K562 (cell line): ENCODE results near the gene RAE1. TPM values are rescaled to one million over a fixed set of nuclear protein-coding genes. Genes with fewer than 3 reads are reported as not detected.
"Not testable (repeated sequence)": the region's sequence is repeated elsewhere in the genome, so short reads cannot be mapped to it uniquely, and the experiment has no call there.

Experiments used
- ATAC-seq: fragments of 200-7000 bp; cut with Tn5 transposase; 3 replicates; pipeline ENCODE4 v1.9.1; 2020; ENCODE audit warnings: moderate library complexity
- BruUV-seq: library from RNA; stranded (reverse); fragments of 400-500 nt; replicated peaks from 2 replicates; lab custom pipeline; 2021; lab: Mats Ljungman, UMichigan
- CTCF ChIA-PET: fragments of 300-600 bp; formaldehyde crosslinking; extraction: SDS; loops from one replicate; lab custom pipeline; 2021; ENCODE audit warnings: low intra/inter-chr PET ratio; lab: Yijun Ruan, JAX
- POLR2A ChIA-PET: fragments of 300-600, 350-650 bp; sonication (Branson Sonifier 250); formaldehyde crosslinking; extraction: SDS; loops from one replicate; lab custom pipeline; 2021; ENCODE audit warnings: antibody characterized with exemption, inconsistent platforms; lab: Yijun Ruan, JAX
- DNase-seq, 4 experiments: peaks; one replicate each; pipeline versions ENCODE4 v3.0.0 to v3.0.0-alpha.2; 2011 to 2018; ENCODE audit warnings: low spot score in 3 of 4, mixed read lengths in 3 of 4; ENCODE audit errors: extremely low read depth in 1 of 4
- FAIRE-seq: peaks from 2 replicates; lab custom pipeline; 2011; peaks lifted over from hg19 to GRCh38; lab: Jason Lieb, UNC
- H2AFZ ChIP-seq: 2 replicates; pipeline ENCODE4 v1.6.0; 2011; ENCODE audit warnings: low read depth, low read length, control low read depth, inconsistent platforms
- H3K27ac ChIP-seq: fragments of 200-600 bp; 3 replicates; pipeline ENCODE4 v1.8.0; 2011; ENCODE audit warnings: low read depth, mild to moderate bottlenecking, control low read depth, inconsistent platforms, low read length, moderate library complexity, mixed read lengths; ENCODE audit errors: extremely low read depth
- H3K27me3 ChIP-seq, 2 experiments: fragments of 300-600 bp in 1 of 2; 2 replicates in 1 of 2; 3 replicates in 1 of 2; pipeline versions ENCODE4 v1.6.0 to v1.8.0; 2011; ENCODE audit warnings: inconsistent platforms in 2 of 2, low read length in 2 of 2, mild to moderate bottlenecking in 1 of 2, mixed read lengths in 1 of 2, moderate library complexity in 1 of 2; ENCODE audit not compliant: control insufficient read depth in 2 of 2, insufficient read depth in 2 of 2
- H3K36me3 ChIP-seq: fragments of 300-600 bp; 3 replicates; pipeline ENCODE4 v1.8.0; 2011; ENCODE audit warnings: mild to moderate bottlenecking, low read length, inconsistent platforms; ENCODE audit not compliant: control insufficient read depth, insufficient read depth
- H3K4me1 ChIP-seq, 2 experiments: fragments of 200-600 bp in 1 of 2; replicated peaks in 1 of 2; 2 replicates in 1 of 2; 3 replicates in 1 of 2; pipeline versions ENCODE4 v1.5.1 to v1.8.0; 2011; ENCODE audit warnings: inconsistent platforms in 2 of 2, low read length in 2 of 2, mild to moderate bottlenecking in 1 of 2, mixed read lengths in 1 of 2, moderate library complexity in 1 of 2; ENCODE audit not compliant: control insufficient read depth in 2 of 2, insufficient read depth in 2 of 2
- H3K4me2 ChIP-seq: 2 replicates; pipeline ENCODE4 v1.6.1; 2011; ENCODE audit warnings: low read length, control low read depth, inconsistent platforms, mixed read lengths; ENCODE audit not compliant: insufficient read depth
- H3K4me3 ChIP-seq: fragments of 200-600 bp; sonication (generic), shearing (Covaris generic); 2 replicates; pipeline ENCODE4 v1.5.1; 2016; ENCODE audit warnings: control low read depth, inconsistent platforms
- H3K79me2 ChIP-seq: fragments of 200-600 bp; 3 replicates; pipeline ENCODE4 v1.8.0; 2011; ENCODE audit warnings: low read length, inconsistent platforms; ENCODE audit not compliant: control insufficient read depth, insufficient read depth
- H3K9ac ChIP-seq, 2 experiments: 2 replicates each; pipeline versions ENCODE4 v1.6.0 to v1.6.1; 2011; ENCODE audit warnings: low read depth in 2 of 2, low read length in 2 of 2, control low read depth in 1 of 2, inconsistent platforms in 1 of 2, mild to moderate bottlenecking in 1 of 2, mixed read lengths in 1 of 2; ENCODE audit not compliant: insufficient read depth in 1 of 2
- H3K9me1 ChIP-seq: one replicate; pipeline ENCODE4 v1.6.0; 2011; ENCODE audit warnings: inconsistent platforms, mild to moderate bottlenecking, low read length, moderate library complexity; ENCODE audit not compliant: control insufficient read depth, insufficient read depth
- H3K9me3 ChIP-seq: replicated peaks from 2 replicates; pipeline ENCODE4 v1.5.1; 2011; ENCODE audit warnings: low read depth, low read length, inconsistent platforms; ENCODE audit not compliant: control insufficient read depth, insufficient read depth
- H4K20me1 ChIP-seq: replicated peaks from 2 replicates; pipeline ENCODE4 v1.6.1; 2011; ENCODE audit warnings: low read length, inconsistent platforms, mixed read lengths; ENCODE audit not compliant: control insufficient read depth, insufficient read depth
- CAMTA2 ChIP-seq: fragments of 250-450 bp; sonication (Bioruptor Pico); conservative IDR thresholded peaks from 2 replicates; pipeline ENCODE4 v1.5.1; 2022
- DPF2 ChIP-seq: fragments of 450-650 bp; IDR thresholded peaks from 2 replicates; pipeline ENCODE4 v1.6.1; 2016
- ETV1 ChIP-seq: fragments of 450-650 bp; conservative IDR thresholded peaks from 2 replicates; pipeline ENCODE4 v1.6.1; 2016; ENCODE audit warnings: missing genetic modification characterization, control low read depth, low read depth, missing compliant biosample characterization
- POLR2H ChIP-seq: IDR thresholded peaks from 2 replicates; pipeline ENCODE4 v1.6.1; 2016; ENCODE audit warnings: missing genetic modification characterization, low read depth, mild to moderate bottlenecking, control low read depth, missing compliant biosample characterization, moderate library complexity
- TCF3 ChIP-seq: sonication (generic); formaldehyde crosslinking; IDR thresholded peaks from 2 replicates; pipeline ENCODE4 v1.4.0; 2020; ENCODE audit warnings: mild to moderate bottlenecking, missing genetic modification reagents
- XRCC4 ChIP-seq: IDR thresholded peaks from one replicate; pipeline ENCODE4 v1.6.1; 2011; ENCODE audit not compliant: insufficient read depth, insufficient read length; ENCODE audit errors: extremely low read depth
- ZNF146 ChIP-seq: IDR thresholded peaks from one replicate; pipeline ENCODE4 v1.6.1; 2018; ENCODE audit warnings: missing compliant biosample characterization; ENCODE audit not compliant: unreplicated experiment
- ZNF592 ChIP-seq: fragments of 450-650 bp; IDR thresholded peaks from 2 replicates; pipeline ENCODE4 v1.6.1; 2017; ENCODE audit warnings: antibody characterized with exemption, mild to moderate bottlenecking
- WGBS: fragments of 100-300 bp; shearing (Covaris generic); methylation state at CpG from one replicate; pipeline ENCODE4 v1.1.6; 2016; ENCODE audit warnings: low coverage, mixed read lengths; ENCODE audit not compliant: insufficient coverage; ENCODE audit errors: missing lambda C conversion rate; 5-methylcytosine and 5-hydroxymethylcytosine counted together
- in situ Hi-C: fragments of 300-500 bp; cut with MboI; formaldehyde crosslinking; loops from 4 replicates; pipeline ENCODE4 v1.15.0; 2018; ENCODE audit warnings: inconsistent platforms, mixed read lengths
- intact Hi-C: fragments of 100-400 bp; cut with micrococcal nuclease; formaldehyde crosslinking; loops from 2 replicates; pipeline ENCODE4 v1.14.2; 2022
- polyA plus RNA-seq, 8 experiments: library from polyadenylated mRNA; depleted of rRNA in 4 of 8; stranded (reverse) in 5 of 8; unstranded in 3 of 8; fragments of >200 nt; fragmentation: Nextera tagmentation in 2 of 8; fragmentation: Illumina TruSeq in 1 of 8; extraction: Ambion mirVana in 2 of 8; extraction: Trizol in 1 of 8; gene quantifications; 2 replicates each; pipeline versions ENCODE4 v1.2.1 to v1.2.3, GENCODE V29; 2011 to 2014; ENCODE audit warnings: inconsistent platforms in 1 of 8, missing spikeins in 1 of 8
- total RNA-seq, 7 experiments: library from RNA; depleted of rRNA in 6 of 7; stranded (reverse); fragments of >200 nt in 6 of 7; fragmentation: Illumina TruSeq in 2 of 7; extraction: Trizol in 2 of 7; gene quantifications; 2 replicates each; pipeline versions ENCODE4 v1.2.1 to v1.2.3, GENCODE V29; 2011 to 2021; ENCODE audit warnings: low replicate concordance in 1 of 7
- TF ChIP-seq, protein P1 (sequence below): sonication (generic); formaldehyde crosslinking; IDR thresholded peaks from 2 replicates; pipeline ENCODE4 v1.8.0; 2022; ENCODE audit warnings: missing genetic modification reagents, mild to moderate bottlenecking, moderate library complexity, borderline replicate concordance

Gene RAE1
- total and polyA plus RNA-seq, 9 of the 15 experiments (the other 6 are each of a cell fraction or from before 2014, with no cell fraction given) = 33.7 to 248 (median 77.7) TPM

- H3K27me3 ChIP-seq, CTCF ChIA-PET, H4K20me1 ChIP-seq, H3K4me3 ChIP-seq, BruUV-seq, H3K9ac ChIP-seq, H3K9me3 ChIP-seq, DNase-seq: not testable (repeated sequence)
- 86% methylated on average over 3 of the region's 4 CpGs for WGBS
- H3K4me1 ChIP-seq = peaks cover 38 to 44% of the 10 kb centered on the region in 2 experiments
- peak; percentile 66 for TF ChIP-seq ZNF146 (CRISPR knock-in tag)
- TF ChIP-seq, all 486 proteins: peak for 1; not testable (repeated sequence) for 485
- ATAC-seq, intact Hi-C loops, in situ Hi-C loops, H3K4me2 ChIP-seq, H3K9me1 ChIP-seq, H2AFZ ChIP-seq, FAIRE-seq, H3K79me2 ChIP-seq, H3K27ac ChIP-seq, H3K36me3 ChIP-seq: not testable (repeated sequence)
- POLR2A ChIA-PET = interaction anchor here (1.2 to 2.1 kb wide), 4 partner anchors 10 to 27 kb away, joined by 3 to 13 read pairs (median 6); no protein-coding TSS in a partner anchor
These were observed 68.4 kb downstream of the RAE1 start for GRCh38 chr20:57419479-57419878.

DNA sequence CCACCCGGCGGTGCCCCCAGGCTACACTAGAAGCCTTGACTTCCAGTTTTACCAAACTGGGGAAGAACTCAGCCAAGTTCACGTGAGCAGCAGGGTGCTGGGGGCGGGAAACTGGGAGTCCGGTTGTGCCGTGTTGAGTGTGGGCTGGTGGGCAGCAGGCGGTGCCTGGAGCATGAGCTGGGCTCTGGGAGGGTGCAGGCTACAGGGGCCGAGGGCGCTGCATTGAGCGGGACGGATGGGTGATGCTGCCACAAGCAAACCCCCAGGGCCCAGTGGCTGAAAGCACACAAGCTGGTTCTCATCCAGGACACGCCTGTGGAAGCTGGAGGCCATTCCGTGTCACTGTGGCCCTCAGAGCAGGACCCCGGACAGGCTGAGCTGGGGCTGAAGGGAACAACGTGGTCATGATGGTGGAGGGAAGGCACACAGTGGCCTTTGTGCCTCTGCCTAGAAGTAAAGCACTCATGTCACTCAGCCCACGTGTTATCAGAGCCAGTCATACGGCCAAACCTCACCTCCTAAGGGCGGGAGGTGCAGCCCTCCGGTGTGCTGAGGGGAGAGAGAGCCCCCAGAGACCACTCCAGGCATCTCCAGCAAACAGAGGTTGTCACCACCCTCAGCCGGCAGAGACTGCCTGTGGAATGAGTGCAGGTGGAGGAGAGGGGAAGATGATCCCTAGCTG is 69.7 kb downstream of the RAE1 start:
- H3K79me2 ChIP-seq = no peaks in the 10 kb centered on the region
- H4K20me1 ChIP-seq = no peaks in the 10 kb centered on the region
- BruUV-seq = no TSS peak
- peaks cover 34 to 44% of the 10 kb centered on the region in 2 experiments for H3K4me1 ChIP-seq
- H3K9me3 ChIP-seq = no peaks in the 10 kb centered on the region
- intact Hi-C loops (loop anchor here (5.0 kb wide), 1 partner anchor 38 kb away; no protein-coding TSS in a partner anchor), in situ Hi-C loops (no loop called here)
- peak overlapping the region; percentile 34 to 89 for H3K9ac ChIP-seq
- ATAC-seq (peak; percentile 76), FAIRE-seq (peak; percentile 77), DNase-seq (peak; percentile 58 to 74 (median 66))
- no peaks in the 10 kb centered on the region for H3K36me3 ChIP-seq
- H3K4me2 ChIP-seq = peak overlapping the region; percentile 3; the same call in 1 of the 2 replicates
- H2AFZ ChIP-seq = peak overlapping the region; percentile 96
- H3K27ac ChIP-seq = no peak overlapping the region; the same call in 2 of the 3 replicates
- H3K27me3 ChIP-seq = no peaks in the 10 kb centered on the region
- H3K9me1 ChIP-seq = no peaks in the 10 kb centered on the region
- ChIA-PET CTCF (no interaction called here), POLR2A (interaction anchor here (0.6 to 1.8 kb wide), 3 partner anchors 11 to 28 kb away, joined by 3 to 4 read pairs (median 3); no protein-coding TSS in a partner anchor)
- no peak overlapping the region for H3K4me3 ChIP-seq
- WGBS = 41% methylated on average over 18 of the region's 20 CpGs
- TF ChIP-seq ETV1 (tag) = no peak
- TF ChIP-seq CAMTA2 = no peak
- TF ChIP-seq ZNF592 = peak; percentile 61; the same call in 1 of the 2 replicates
- TF ChIP-seq POLR2H (tag) = no peak
- 0 out of 2 replicates have a peak, but pooled peaks have one; percentile 26 for TF ChIP-seq DPF2
- TF ChIP-seq, protein P1, sequence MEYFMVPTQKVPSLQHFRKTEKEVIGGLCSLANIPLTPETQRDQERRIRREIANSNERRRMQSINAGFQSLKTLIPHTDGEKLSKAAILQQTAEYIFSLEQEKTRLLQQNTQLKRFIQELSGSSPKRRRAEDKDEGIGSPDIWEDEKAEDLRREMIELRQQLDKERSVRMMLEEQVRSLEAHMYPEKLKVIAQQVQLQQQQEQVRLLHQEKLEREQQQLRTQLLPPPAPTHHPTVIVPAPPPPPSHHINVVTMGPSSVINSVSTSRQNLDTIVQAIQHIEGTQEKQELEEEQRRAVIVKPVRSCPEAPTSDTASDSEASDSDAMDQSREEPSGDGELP = peak; percentile 13; the same call in 1 of the 2 replicates
- peak; percentile 55 for TF ChIP-seq TCF3 (CRISPR knock-in tag)
- TF ChIP-seq XRCC4 = no peak
